Measurements from ENCODE around the gene POLR2E. TPM values are rescaled to one million over a fixed set of nuclear protein-coding genes. Genes with fewer than 3 reads are reported as not detected.
A peak's percentile ranks its signal among the peaks of the same experiment; 100 is the strongest.

The POLR2E gene
- total and polyA plus RNA-seq, 2 of the 13 experiments (the other 11 are each of a cell fraction or from before 2014, with no cell fraction given) = 140 to 272 TPM

DNA sequence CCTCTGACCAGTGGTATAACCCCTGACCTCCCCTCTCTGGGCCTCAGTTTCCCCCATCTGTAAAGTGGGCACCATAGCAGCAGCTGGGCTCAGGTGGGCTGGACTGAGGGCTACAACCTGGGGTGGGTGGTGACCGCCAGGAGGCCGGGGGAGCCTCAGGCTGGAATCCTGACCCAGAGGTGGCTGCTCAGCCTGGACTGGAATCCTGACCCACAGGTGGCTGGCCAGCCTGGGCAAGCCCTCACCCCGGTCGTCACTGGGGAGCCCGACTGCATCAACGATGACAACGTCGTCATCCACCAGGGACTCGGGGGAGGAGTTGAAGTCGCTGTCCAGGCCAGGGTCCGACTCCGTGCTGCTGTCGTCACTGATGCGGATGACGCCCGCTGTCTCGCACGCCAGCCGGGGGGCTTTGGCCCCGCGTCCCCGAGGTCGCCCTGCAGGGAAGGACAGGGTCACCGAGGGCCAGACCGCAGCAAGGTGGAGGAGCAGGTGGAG lies 18.9 kb upstream of the POLR2E start (continued):
- TF ChIP-seq ZBTB3 (CRISPR knock-in tag; IDR thresholded peaks at IDR 0.05; ENCODE audit: borderline replicate concordance, low read depth) (no peak), ZNF431 (CRISPR knock-in tag; IDR thresholded peaks at IDR 0.05; ENCODE audit: borderline replicate concordance, low read depth) (no peak), ZNF710 (CRISPR knock-in tag; IDR thresholded peaks at IDR 0.05; ENCODE audit: borderline replicate concordance) (0 out of 2 replicates have a peak, but pooled peaks have one; percentile 32), ZNF776 (CRISPR knock-in tag; IDR thresholded peaks at IDR 0.05) (0 out of 2 replicates have a peak, but pooled peaks have one; percentile 58), CSRNP2 (CRISPR knock-in tag; conservative IDR thresholded peaks at IDR 0.05; ENCODE audit: low read depth) (no peak), AHR (CRISPR knock-in tag; IDR thresholded peaks at IDR 0.05) (no peak)
